Measurements from ENCODE around the gene PLA2G4B. TPM values are rescaled to one million over a fixed set of nuclear protein-coding genes. Genes with fewer than 3 reads are reported as not detected.

PLA2G4B gene, protein sequence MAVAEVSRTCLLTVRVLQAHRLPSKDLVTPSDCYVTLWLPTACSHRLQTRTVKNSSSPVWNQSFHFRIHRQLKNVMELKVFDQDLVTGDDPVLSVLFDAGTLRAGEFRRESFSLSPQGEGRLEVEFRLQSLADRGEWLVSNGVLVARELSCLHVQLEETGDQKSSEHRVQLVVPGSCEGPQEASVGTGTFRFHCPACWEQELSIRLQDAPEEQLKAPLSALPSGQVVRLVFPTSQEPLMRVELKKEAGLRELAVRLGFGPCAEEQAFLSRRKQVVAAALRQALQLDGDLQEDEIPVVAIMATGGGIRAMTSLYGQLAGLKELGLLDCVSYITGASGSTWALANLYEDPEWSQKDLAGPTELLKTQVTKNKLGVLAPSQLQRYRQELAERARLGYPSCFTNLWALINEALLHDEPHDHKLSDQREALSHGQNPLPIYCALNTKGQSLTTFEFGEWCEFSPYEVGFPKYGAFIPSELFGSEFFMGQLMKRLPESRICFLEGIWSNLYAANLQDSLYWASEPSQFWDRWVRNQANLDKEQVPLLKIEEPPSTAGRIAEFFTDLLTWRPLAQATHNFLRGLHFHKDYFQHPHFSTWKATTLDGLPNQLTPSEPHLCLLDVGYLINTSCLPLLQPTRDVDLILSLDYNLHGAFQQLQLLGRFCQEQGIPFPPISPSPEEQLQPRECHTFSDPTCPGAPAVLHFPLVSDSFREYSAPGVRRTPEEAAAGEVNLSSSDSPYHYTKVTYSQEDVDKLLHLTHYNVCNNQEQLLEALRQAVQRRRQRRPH
- total RNA-seq (2021; fragmentation: NEBNext Ultra II Directional; extraction: Animal tissue kit (Norgen Biotek cat#: 25700)), result 1 to 10 TPM; 1.6 to 3.0 (median 2.7) TPM
- long read RNA-seq, result 0 reads

DNA sequence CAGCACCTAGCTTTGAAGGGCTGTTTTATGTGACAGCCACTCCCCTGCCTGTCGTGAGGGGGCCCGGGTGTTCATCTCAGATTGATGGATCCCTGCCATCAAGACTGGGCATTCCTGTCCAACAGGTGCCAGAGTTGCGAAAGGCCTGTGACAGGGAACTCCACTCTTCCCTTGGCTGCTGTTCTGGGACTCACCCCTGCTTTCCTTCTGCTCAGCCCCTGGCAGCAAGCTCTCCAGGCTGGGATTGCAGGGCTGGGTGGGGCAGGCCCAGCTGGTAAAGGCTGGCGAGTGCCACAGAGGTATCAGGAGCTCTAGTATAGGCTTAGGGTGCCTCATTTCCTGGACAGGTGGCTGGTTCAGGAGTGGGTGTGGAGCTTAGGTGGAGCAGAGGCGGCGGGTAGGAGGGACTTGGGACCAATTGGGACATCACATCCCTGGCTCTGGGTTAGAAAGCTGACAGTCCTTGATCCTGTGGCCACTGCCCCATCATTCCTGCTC, at the start of gene PLA2G4B:
Gene PLA2G4B (plus strand): TSS at position 448 of the 498 bp plus-strand sequence. CDS start 67 bp downstream, outside the sequence.
- Mint-ChIP-seq H3K27ac (no peak within 1 kb of the TSS), H3K4me3 (no peak within 1 kb of the TSS), H3K36me3 (ENCODE audit: low read depth) (0 out of 2 replicates have a peak, but pooled peaks cover 4% of the 10 kb centered on the region), H3K9me3 (no peaks in the 10 kb centered on the region), H3K4me1 (ENCODE audit: low read depth) (no peaks in the 10 kb centered on the region), H3K27me3 (ENCODE audit: insufficient read depth) (no peaks in the 10 kb centered on the region; the same call in none of the 2 replicates)
- TF ChIP-seq, protein P1, sequence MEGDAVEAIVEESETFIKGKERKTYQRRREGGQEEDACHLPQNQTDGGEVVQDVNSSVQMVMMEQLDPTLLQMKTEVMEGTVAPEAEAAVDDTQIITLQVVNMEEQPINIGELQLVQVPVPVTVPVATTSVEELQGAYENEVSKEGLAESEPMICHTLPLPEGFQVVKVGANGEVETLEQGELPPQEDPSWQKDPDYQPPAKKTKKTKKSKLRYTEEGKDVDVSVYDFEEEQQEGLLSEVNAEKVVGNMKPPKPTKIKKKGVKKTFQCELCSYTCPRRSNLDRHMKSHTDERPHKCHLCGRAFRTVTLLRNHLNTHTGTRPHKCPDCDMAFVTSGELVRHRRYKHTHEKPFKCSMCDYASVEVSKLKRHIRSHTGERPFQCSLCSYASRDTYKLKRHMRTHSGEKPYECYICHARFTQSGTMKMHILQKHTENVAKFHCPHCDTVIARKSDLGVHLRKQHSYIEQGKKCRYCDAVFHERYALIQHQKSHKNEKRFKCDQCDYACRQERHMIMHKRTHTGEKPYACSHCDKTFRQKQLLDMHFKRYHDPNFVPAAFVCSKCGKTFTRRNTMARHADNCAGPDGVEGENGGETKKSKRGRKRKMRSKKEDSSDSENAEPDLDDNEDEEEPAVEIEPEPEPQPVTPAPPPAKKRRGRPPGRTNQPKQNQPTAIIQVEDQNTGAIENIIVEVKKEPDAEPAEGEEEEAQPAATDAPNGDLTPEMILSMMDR (IDR thresholded peaks at IDR 0.05), result no peak
- DNase-seq, result no peak

DNA sequence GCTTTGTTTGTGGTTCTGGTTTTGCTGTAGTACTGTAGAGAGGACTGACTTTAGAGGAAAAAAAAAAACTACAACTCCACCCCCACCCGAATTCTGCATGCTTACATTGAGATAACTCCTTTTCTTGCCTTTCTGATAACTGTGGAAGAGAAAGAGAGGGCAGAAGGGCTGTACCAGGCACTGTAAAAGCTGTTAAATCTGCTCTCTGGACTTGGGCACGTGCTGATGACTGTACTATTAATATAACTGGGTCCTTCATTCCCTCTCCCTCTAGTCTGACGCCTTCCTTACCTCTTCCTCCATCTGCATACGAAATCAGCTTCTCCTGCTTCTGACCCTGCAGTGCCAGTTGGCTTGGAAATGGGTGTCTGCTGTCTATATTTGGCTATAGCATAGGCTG, 49.4 kb upstream of the PLA2G4B start:
- Mint-ChIP-seq H3K27me3 (ENCODE audit: insufficient read depth) (no peaks in the 10 kb centered on the region; the same call in 1 of the 2 replicates), H3K4me3 (no peak overlapping the region), H3K27ac (peak overlapping the region; percentile 91), H3K9me3 (no peaks in the 10 kb centered on the region), H3K36me3 (ENCODE audit: low read depth) (peaks cover 4% of the 10 kb centered on the region; the same call in 1 of the 2 replicates), H3K4me1 (ENCODE audit: low read depth) (peaks cover 60% of the 10 kb centered on the region)
- DNase-seq, result no peak
- TF ChIP-seq, protein P1 (IDR thresholded peaks at IDR 0.05), result no peak

DNA sequence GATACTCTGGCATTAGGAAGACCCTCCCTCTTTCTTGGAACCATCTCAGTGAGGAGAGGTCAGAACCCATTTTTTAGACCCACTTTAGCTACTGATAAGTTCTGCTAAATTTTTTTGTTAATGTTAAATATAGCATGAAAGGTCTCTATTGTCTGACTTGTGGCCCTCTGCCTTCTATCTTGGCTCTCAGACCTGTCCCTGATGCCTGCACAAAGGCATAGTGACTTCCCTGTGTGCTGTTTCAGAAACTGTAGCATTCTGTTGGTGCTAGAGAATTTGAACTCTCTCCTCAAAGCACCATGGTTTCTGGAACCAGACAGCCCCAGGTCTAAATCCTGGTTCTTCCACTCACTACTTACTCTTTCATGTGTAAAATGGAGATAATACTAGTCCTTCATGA, 49.0 kb upstream of the PLA2G4B start:
- H3K4me3 Mint-ChIP-seq, result no peak overlapping the region
- H3K27me3 Mint-ChIP-seq (ENCODE audit: insufficient read depth), result no peaks in the 10 kb centered on the region; the same call in 1 of the 2 replicates
- H3K4me1 Mint-ChIP-seq (ENCODE audit: low read depth), result peaks cover 64% of the 10 kb centered on the region
- DNase-seq, result no peak
- no peaks in the 10 kb centered on the region for H3K9me3 Mint-ChIP-seq
- H3K36me3 Mint-ChIP-seq (ENCODE audit: low read depth), result peaks cover 4% of the 10 kb centered on the region; the same call in 1 of the 2 replicates
- TF ChIP-seq, protein P1 (IDR thresholded peaks at IDR 0.05), result no peak
- peak overlapping the region; percentile 91 for H3K27ac Mint-ChIP-seq

DNA sequence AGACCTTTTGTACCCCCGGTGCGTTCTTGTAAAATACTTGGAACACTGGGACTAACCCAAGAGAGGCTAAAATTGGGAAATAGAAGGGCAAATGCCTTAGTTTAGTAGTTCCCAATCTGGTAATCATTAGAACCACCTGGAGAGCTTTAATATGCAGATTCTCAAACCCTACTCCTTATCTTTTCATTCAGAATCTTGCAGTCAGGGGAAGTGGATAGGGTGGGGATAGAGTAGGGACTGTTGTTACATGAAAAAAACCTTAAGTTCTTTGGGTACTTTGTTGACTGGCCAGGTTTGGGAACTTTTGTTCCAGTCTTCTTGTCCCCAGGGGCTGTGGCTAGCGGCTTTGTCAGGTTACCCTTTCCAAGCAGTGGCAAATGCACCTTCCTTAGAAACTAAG, 48.5 kb upstream of the PLA2G4B start:
- no peak for DNase-seq
- peak overlapping the region; percentile 91 for H3K27ac Mint-ChIP-seq

More for the DNA sequence above, 48.5 kb upstream of the PLA2G4B start:
- Mint-ChIP-seq H3K36me3 (ENCODE audit: low read depth) (peaks cover 4% of the 10 kb centered on the region; the same call in 1 of the 2 replicates), H3K4me3 (peak overlapping the region; percentile 73; the same call in 1 of the 2 replicates), H3K27me3 (ENCODE audit: insufficient read depth) (no peaks in the 10 kb centered on the region; the same call in 1 of the 2 replicates), H3K9me3 (no peaks in the 10 kb centered on the region), H3K4me1 (ENCODE audit: low read depth) (peaks cover 69% of the 10 kb centered on the region)
- TF ChIP-seq, protein P1 (IDR thresholded peaks at IDR 0.05), result no peak
